Psoas muscle (tissue), 8 donors: ENCODE data around the gene WASF2. TPM values are rescaled to one million over a fixed set of nuclear protein-coding genes. Genes with fewer than 3 reads are reported as not detected.

ENCODE experiments used
- ATAC-seq, 4 donors: fragments of 200-7000 bp; cut with Tn5 transposase; one replicate each; pipeline ENCODE4 v1.9.1; 2020; ENCODE audit warnings: moderate library complexity in 3 of 4, mild to moderate bottlenecking in 2 of 4
- DNase-seq, 2 donors: peaks; one replicate each; pipeline ENCODE4 v3.0.0-alpha.2; 2020
- H3K27ac ChIP-seq: fragments of 200-600 bp; one replicate; pipeline ENCODE4 v1.8.0; 2022
- H3K27me3 ChIP-seq, 3 donors: fragments of 200-600 bp in 1 of 3; one replicate each; pipeline versions ENCODE4 v1.6.1 to v1.8.0; 2013 to 2022; ENCODE audit warnings: low read length in 2 of 3, mild to moderate bottlenecking in 2 of 3, moderate library complexity in 1 of 3; ENCODE audit not compliant: insufficient read depth in 3 of 3
- H3K36me3 ChIP-seq, 2 donors: fragments of 200-600 bp in 1 of 2; one replicate each; pipeline versions ENCODE4 v1.6.1 to v1.8.0; 2013 to 2022; ENCODE audit warnings: low read depth in 1 of 2, mild to moderate bottlenecking in 1 of 2, moderate library complexity in 1 of 2; ENCODE audit not compliant: insufficient read depth in 1 of 2
- H3K4me1 ChIP-seq: fragments of 200-600 bp; one replicate; pipeline ENCODE4 v1.8.0; 2022
- H3K4me3 ChIP-seq: fragments of 200-600 bp; one replicate; pipeline ENCODE4 v1.8.0; 2022; ENCODE audit warnings: mild to moderate bottlenecking
- H3K9me3 ChIP-seq: fragments of 200-600 bp; one replicate; pipeline ENCODE4 v1.8.0; 2022
- CTCF ChIP-seq: fragments of 200-600 bp; IDR thresholded peaks from one replicate; pipeline ENCODE4 v1.8.0; 2022; ENCODE audit warnings: antibody characterized with exemption
- WGBS, 3 donors: extraction: QIAGEN DNeasy Blood & Tissue Kit; methylation state at CpG; one replicate each; pipeline versions ENCODE4 v1.1.6 to v1.1.7; 2013; 5-methylcytosine and 5-hydroxymethylcytosine counted together
- intact Hi-C, 2 donors: fragments of 100-400 bp; cut with DNase I; formaldehyde crosslinking; loops; one replicate each; pipeline versions ENCODE4 v1.11.0 to v1.14.2; 2022
- polyA plus RNA-seq, 3 donors: library from polyadenylated mRNA; stranded (reverse); fragments of 200-250 nt; gene quantifications; one replicate each; pipeline ENCODE4 v1.2.3, GENCODE V29; 2013
- total RNA-seq, 4 donors: library from RNA; stranded (reverse); fragmentation: NEBNext Ultra II Directional in 2 of 4; extraction: Animal tissue kit (Norgen Biotek cat#: 25700) in 2 of 4; gene quantifications; one replicate each; pipeline versions ENCODE4 v1.2.1 to v1.2.4, GENCODE V29; 2021 to 2023
- donor health status: healthy with polysubstance abuse.
- donor health status: DM: no; HTN: no; CAD: no; lungs with moderate emphysema.
- donor health status: Bipolar disorder and iron deficiency.
- donor health status: healthy.
- donor health status: DM: yes; HTN: yes; CAD: no.
- donor health status: DM: no; HTN: no; CAD: no.
- donor health status: DM: no; HTN: no; CAD: no.
- donor health status: DM: yes; HTN: yes; CAD: no.

The WASF2 gene
- total and polyA plus RNA-seq, 7 donors, result 7.9 to 40.6 (median 29.4) TPM

- no peak overlapping the region for H3K27ac ChIP-seq
- 80 to 83% (median 82%) methylated on average over 7 of the region's 7 CpGs for WGBS, 3 donors
- H3K4me1 ChIP-seq, result peaks cover 9% of the 10 kb centered on the region
- H3K36me3 ChIP-seq, result no peaks in the 10 kb centered on the region
- DNase-seq (no peak), ATAC-seq (no peak)
- intact Hi-C loops, result no loop called here
- H3K4me3 ChIP-seq, result no peak overlapping the region
- no peaks in the 10 kb centered on the region for H3K9me3 ChIP-seq
- no peak for TF ChIP-seq CTCF
- peaks cover 0 to 3% (median 0%) of the 10 kb centered on the region in 3 donors for H3K27me3 ChIP-seq
Observed at GRCh38 chr1:27397749-27398148, 92.2 kb downstream of the WASF2 start.

GRCh38 chr1:27397110-27397509 is 92.9 kb downstream of the WASF2 start:
- H3K4me1 ChIP-seq, result peaks cover 3% of the 10 kb centered on the region
- no peak for ATAC-seq
- H3K9me3 ChIP-seq, result no peaks in the 10 kb centered on the region
- H3K4me3 ChIP-seq, result no peak overlapping the region
- no peaks in the 10 kb centered on the region for H3K36me3 ChIP-seq
- 62 to 73% (median 67%) methylated on average over 3 of the region's 3 CpGs for WGBS, 3 donors
- TF ChIP-seq CTCF, result no peak
- DNase-seq, result no peak
- H3K27me3 ChIP-seq, result peaks cover 0 to 3% (median 0%) of the 10 kb centered on the region in 3 donors
- H3K27ac ChIP-seq, result no peak overlapping the region
- intact Hi-C loops, result no loop called here

- no peaks in the 10 kb centered on the region for H3K9me3 ChIP-seq
- H3K27ac ChIP-seq, result no peak overlapping the region
- ATAC-seq, result peak; percentile 38 to 56 (median 40)
Observed at GRCh38 chr1:27395441-27396195, 94.3 kb downstream of the WASF2 start.

GRCh38 chr1:27394925-27395324 is 95.0 kb downstream of the WASF2 start:
- ATAC-seq (no peak), DNase-seq (no peak)
- H3K9me3 ChIP-seq, result no peaks in the 10 kb centered on the region
- TF ChIP-seq CTCF, result no peak
- H3K4me3 ChIP-seq, result no peak overlapping the region
- H3K4me1 ChIP-seq, result peaks cover 8% of the 10 kb centered on the region
- no peaks in the 10 kb centered on the region for H3K36me3 ChIP-seq
- WGBS, 3 donors, result 69 to 100% (median 70%) methylated on average over 1 of the region's 1 CpG
- H3K27ac ChIP-seq, result no peak overlapping the region
- H3K27me3 ChIP-seq, result no peaks in the 10 kb centered on the region
- intact Hi-C loops, result loop anchor here (2.0 to 5.0 kb wide), 3 partner anchors 94 to 272 kb away; no protein-coding TSS in a partner anchor

More at GRCh38 chr1:27395441-27396195, 94.3 kb downstream of the WASF2 start:
- intact Hi-C loops, result loop anchor here (2.0 kb wide), 2 partner anchors 95 to 211 kb away; no protein-coding TSS in a partner anchor
- peaks cover 8% of the 10 kb centered on the region for H3K4me1 ChIP-seq
- H3K4me3 ChIP-seq, result no peak overlapping the region
- WGBS, 3 donors, result 8 to 14% (median 11%) methylated on average over 9 to 10 of the region's 10 CpGs
- peak; percentile 93 for TF ChIP-seq CTCF
- DNase-seq, result peak; percentile 68 to 81
- H3K36me3 ChIP-seq, result no peaks in the 10 kb centered on the region
- H3K27me3 ChIP-seq, result peaks cover 0 to 3% (median 0%) of the 10 kb centered on the region in 3 donors
